ENCODE results near the gene PRR7. TPM values are rescaled to one million over a fixed set of nuclear protein-coding genes. Genes with fewer than 3 reads are reported as not detected.

PRR7 gene
- total RNA-seq, 1 experiment from 2014 or later = 39.2 TPM

GRCh38 chr5:177490992-177491391, 44.4 kb downstream of the PRR7 start:
- no peak for ATAC-seq
- POLR2A ChIA-PET = no interaction called here
- Histone ChIP-seq H3K36me3 (ENCODE audit: control insufficient read depth, insufficient read depth, low read length) (peaks cover 3% of the 10 kb centered on the region; the same call in 1 of the 2 replicates), H3K4me1 (ENCODE audit: control insufficient read depth, insufficient read depth, low read length) (peaks cover 25% of the 10 kb centered on the region), H3K27ac (ENCODE audit: low read length) (no peak overlapping the region), H3K4me3 (ENCODE audit: low read depth in 2 of 2, low read length in 2 of 2) (no peak overlapping the region), H3K9me3 (ENCODE audit: control insufficient read depth, insufficient read depth, low read depth, low read length) (no peaks in the 10 kb centered on the region), H3K27me3 (ENCODE audit: control insufficient read depth, insufficient read depth, low read length) (no peaks in the 10 kb centered on the region)
- intact Hi-C loops (cut with micrococcal nuclease; ENCODE audit: unreplicated experiment) (no loop called here), in situ Hi-C loops (cut with HindIII; ENCODE audit: low pct_unique_long_range_greater_than_20kb, low sequenced_read_pairs) (no loop called here)
- no peak for TF ChIP-seq CTCF (IDR thresholded peaks at IDR 0.05)
- no peak for TF ChIP-seq REST (IDR thresholded peaks at IDR 0.05; ENCODE audit: insufficient read depth in 1 of 2, low read depth in 2 of 2, low read length in 1 of 2)
- TF ChIP-seq POLR2AphosphoS5 (IDR thresholded peaks at IDR 0.05; ENCODE audit: low read depth, low read length) = no peak
- BruUV-seq (replicated peaks) = no TSS peak
- no peak for DNase-seq (ENCODE audit: low read depth, low spot score)
- CTCF ChIA-PET = no interaction called here

- DNase-seq (ENCODE audit: low read depth, low spot score) (no peak), ATAC-seq (peak; percentile 79)
- Histone ChIP-seq H3K27ac (ENCODE audit: low read length) (no peak overlapping the region), H3K4me1 (ENCODE audit: control insufficient read depth, insufficient read depth, low read length) (peaks cover 30% of the 10 kb centered on the region), H3K27me3 (ENCODE audit: control insufficient read depth, insufficient read depth, low read length) (no peaks in the 10 kb centered on the region), H3K4me3 (ENCODE audit: low read depth in 2 of 2, low read length in 2 of 2) (no peak overlapping the region), H3K9me3 (ENCODE audit: control insufficient read depth, insufficient read depth, low read depth, low read length) (no peaks in the 10 kb centered on the region), H3K36me3 (ENCODE audit: control insufficient read depth, insufficient read depth, low read length) (peaks cover 3% of the 10 kb centered on the region; the same call in 1 of the 2 replicates)
- in situ Hi-C loops (cut with HindIII; ENCODE audit: low pct_unique_long_range_greater_than_20kb, low sequenced_read_pairs) = no loop called here
- intact Hi-C loops (cut with micrococcal nuclease; ENCODE audit: unreplicated experiment) = no loop called here
- POLR2A ChIA-PET = no interaction called here
- TF ChIP-seq CTCF (IDR thresholded peaks at IDR 0.05) (peak; percentile 99), TCF7L2 (IDR thresholded peaks at IDR 0.05; ENCODE audit: low read depth, low read length) (no peak), POLR2AphosphoS5 (IDR thresholded peaks at IDR 0.05; ENCODE audit: low read depth, low read length) (0 out of 2 replicates have a peak, but pooled peaks have one; percentile 37), REST (IDR thresholded peaks at IDR 0.05; ENCODE audit: insufficient read depth in 1 of 2, low read depth in 2 of 2, low read length in 1 of 2) (no peak), SIN3A (IDR thresholded peaks at IDR 0.05; ENCODE audit: borderline replicate concordance, insufficient read depth, low read depth, low read length) (no peak)
- CTCF ChIA-PET = interaction anchor here (0.7 to 1.3 kb wide), 2 partner anchors 9 to 11 kb away, joined by 3 to 7 read pairs; no protein-coding TSS in a partner anchor
- no TSS peak for BruUV-seq (replicated peaks)
These were observed 44.9 kb downstream of the PRR7 start for GRCh38 chr5:177491429-177491945.

All from Panc1 (cell line).